ENCODE results near the gene PIGL.
"Not testable (repeated sequence)": the region's sequence is repeated elsewhere in the genome, so short reads cannot be mapped to it uniquely, and the experiment has no call there.

PIGL gene

GRCh38 chr17:16217002-16217635, at the start of gene PIGL:
TSS of gene PIGL (plus strand) at chr17:16217210. CDS start at chr17:16217227, 17 bp downstream.
- peak; percentile 93 for DNase-seq (ENCODE audit: low spot score)

DNA sequence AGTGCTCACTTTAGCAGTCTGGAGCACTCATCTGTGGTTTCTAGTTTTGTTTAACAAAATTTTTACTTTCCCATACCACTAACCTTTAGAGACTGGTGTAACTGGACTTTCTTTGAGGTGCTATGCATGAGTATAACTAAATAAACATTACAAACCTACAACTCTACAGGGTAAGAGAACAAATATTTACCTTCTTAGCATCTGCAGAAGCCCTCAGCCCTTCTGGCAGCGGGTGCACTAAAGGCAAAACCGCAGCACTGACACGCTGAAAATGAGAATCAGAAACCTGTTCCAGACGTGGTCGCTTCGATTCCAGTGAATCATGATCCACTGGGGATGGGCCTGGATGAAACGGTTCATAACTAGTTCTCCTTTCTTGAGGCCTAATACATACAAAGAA, 45.4 kb upstream of the PIGL start:
- no peak for DNase-seq (ENCODE audit: low spot score)

DNA sequence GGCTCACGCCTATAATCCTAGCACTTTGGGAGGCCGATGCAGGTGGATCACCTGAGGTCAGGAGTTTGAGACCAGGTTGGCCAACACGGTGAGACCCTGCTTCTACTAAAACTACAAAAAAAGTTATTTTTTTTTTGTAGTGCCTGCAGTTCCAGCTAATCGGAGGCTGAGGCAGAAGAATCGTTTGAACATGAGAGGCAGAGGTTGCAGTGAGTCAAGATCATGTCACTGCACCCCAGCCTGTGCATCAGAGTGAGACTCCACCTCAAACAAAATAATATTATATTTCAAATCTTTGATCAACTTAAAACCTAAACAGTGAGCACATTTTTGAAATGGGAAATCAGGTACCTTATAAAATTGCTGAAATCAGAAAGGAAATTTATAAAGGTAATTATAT, 38.2 kb upstream of the PIGL start:
- no peak for DNase-seq (ENCODE audit: low spot score)

GRCh38 chr17:16181581-16181980, 35.4 kb upstream of the PIGL start:
- DNase-seq (ENCODE audit: low spot score): no peak

- DNase-seq (ENCODE audit: low spot score): no peak
Observed at GRCh38 chr17:16187642-16188041, 29.4 kb upstream of the PIGL start.

- no peak for DNase-seq (ENCODE audit: low spot score)
Observed at GRCh38 chr17:16189791-16190348, 27.1 kb upstream of the PIGL start.

DNA sequence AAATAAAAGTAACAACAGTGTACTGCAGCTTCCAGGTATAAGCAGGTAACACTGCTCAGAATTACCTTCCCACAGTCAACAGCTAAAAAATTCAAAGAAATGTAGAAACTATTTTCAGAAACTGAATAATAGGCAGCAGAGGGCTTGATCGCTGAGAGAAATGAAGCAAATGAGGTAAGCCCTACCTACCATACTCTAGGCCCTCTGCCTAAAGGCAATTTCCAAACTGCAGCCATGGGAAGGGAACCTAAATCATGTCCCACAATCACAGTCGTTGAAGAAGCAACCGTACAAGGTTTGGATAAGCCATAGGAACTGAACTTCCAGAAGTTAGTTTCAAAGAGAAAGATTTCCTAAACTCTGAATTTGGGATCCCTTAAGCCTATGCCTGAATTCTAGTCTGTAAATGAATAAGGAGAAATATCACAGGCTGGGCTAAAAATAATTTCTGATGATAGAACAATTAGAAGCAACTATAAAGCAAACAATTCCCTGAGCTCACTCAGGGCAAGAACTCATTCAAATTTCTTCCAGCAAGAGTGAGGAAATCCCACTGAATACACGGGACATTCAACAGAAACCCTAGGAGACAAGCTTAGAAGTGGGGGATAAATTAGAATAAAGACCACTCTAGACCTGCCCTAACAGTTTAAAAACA, 26.2 kb upstream of the PIGL start:
- no peak for DNase-seq (ENCODE audit: low spot score)

DNA sequence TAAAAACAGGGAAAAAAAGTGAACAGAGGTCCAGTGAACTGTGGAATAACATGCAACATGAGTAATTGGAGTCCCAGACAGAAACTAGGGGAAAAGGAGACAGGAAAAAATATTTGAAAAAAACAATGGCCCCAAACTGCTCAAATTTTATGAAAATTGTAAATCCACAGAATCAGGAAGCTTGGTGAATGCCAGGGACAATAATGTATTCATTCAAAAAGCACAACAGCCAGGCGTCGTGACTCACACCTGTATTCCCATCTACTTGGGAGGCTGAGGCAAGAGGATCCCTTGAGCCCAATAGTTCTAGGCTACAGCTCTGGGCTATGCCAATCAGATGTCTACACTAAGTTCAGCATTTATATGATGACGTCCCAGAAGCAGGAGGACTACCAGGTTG, 25.4 kb upstream of the PIGL start:
- no peak for DNase-seq (ENCODE audit: low spot score)

DNA sequence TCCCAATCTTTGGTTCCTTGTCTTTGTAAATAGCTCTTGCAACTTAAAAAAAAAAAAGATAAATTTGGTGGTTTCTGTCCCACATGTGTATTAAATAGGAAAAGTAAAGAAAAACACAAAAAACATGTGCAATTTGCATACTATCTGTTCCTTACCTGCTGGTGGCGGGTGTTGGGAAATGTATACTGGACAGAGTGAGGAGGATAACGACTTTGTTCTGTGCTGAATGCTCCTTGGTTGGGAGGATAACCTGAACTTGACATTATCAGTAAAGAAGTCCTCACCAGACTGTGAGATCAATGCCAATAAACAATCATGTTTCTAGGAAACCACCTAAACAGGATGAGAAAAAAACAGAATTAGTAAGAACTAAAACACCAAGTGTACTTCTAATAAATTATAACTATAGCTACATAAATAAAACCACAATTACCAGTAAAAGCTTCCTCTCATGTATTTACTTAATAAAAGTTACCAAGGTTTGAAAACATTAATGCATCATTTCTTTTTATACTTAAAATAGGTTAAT, 22.6 kb upstream of the PIGL start:
- not testable (repeated sequence) for DNase-seq (ENCODE audit: low spot score)

DNA sequence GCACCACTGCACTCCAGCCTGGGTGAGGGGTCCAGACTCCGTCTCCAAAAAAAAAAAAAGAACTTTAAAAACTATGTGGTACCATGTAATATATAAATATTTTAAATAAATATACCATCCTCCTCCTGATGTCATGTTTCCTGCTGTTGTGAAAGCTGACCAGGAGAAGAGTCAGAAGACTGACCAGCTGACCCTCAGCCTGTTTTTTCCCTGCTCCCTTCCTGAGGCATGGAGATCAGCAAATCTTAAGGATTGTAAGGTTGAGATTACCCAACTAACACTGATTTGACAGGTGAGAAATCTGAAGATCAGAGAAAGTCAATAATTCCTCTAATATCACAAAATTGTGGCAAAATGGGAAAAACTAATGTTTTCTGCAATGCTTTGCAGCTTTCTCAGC, 19.7 kb upstream of the PIGL start:
- no peak for DNase-seq (ENCODE audit: low spot score)

GRCh38 chr17:16199093-16199492, 17.9 kb upstream of the PIGL start:
- DNase-seq (ENCODE audit: low spot score): no peak

DNA sequence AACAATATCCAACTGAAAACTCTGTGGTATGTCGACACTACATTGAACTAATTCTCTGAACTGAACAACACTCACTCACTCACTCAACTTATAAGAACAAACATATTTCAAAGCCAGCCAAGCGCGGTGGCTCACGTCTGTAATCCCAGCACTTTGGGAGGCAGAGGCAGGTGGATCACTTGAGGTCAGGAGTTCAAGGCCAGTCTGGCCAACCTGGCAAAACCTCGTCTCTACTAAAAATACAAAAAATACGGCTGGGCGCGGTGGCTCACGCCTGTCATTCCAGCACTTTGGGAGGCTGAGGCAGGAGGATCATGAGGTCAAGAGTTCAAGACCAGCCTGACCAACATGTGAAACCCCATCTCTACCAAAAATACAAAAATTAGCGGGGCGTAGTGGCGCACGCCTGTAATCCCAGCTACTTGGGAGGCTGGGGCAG, 15.3 kb upstream of the PIGL start:
- not testable (repeated sequence) for DNase-seq (ENCODE audit: low spot score)

- DNase-seq (ENCODE audit: low spot score): not testable (repeated sequence)
Observed at GRCh38 chr17:16202554-16203500, 14.2 kb upstream of the PIGL start.

- not testable (repeated sequence) for DNase-seq (ENCODE audit: low spot score)
Observed at GRCh38 chr17:16204763-16205162, 12.2 kb upstream of the PIGL start.

- DNase-seq (ENCODE audit: low spot score): no peak
Observed at GRCh38 chr17:16211590-16211989, 5.4 kb upstream of the PIGL start.

DNA sequence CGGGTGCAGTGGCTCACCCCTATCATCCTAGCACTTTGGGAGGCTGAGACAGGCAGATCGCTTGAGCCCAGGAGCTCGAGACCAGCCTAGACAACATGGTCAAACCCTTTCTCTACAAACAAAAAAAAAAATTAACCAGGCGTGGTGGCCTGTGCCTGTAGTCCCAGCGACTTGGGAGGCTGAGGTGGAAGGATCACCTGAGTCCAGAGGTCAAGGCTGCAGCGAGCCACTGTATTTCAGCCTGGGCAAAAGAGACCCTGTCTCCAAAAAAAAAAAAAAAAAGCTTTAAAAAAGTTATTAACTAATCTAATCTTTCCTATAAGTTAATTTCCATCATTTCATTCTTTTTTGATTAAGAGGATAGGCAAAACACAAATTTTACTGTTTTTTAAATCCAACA, 4.2 kb upstream of the PIGL start:
- DNase-seq (ENCODE audit: low spot score): no peak

DNA sequence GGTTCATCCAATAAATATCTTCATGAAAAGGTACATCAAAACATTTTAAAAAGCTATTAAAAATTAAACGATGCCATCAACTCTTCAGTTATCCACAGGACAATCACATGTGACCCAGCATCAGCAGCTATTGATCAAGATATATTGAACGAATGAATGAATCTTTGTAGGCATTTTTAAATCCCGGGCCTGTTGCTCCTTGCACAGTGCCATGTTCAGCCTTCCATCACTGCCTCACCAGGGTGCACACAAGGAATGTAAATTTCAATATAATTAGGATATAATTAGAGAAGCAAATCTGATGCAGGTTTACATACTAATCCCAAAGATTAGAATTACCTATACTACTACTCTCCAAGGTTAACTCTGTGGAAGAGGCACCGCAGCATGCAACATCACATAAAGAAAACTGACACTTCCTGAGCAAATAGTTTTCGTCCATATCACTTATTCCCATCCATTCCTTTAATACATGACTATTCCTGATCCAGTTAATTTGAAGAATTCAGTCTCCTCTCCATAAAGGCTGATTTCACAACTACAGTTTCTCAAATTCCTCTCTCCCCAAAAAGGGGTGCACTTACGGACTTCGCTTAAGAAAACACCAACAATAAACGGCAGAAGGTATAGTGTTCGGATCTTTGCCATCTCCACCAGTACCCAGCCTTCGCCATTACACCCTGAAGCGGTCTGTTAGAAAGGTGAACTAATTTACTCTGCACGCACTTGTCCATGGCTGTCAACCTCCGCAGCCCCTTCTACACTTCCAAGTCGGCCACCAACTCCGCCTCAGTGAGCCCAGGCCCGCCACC, 2.6 kb upstream of the PIGL start:
- DNase-seq (ENCODE audit: low spot score): no peak

- DNase-seq (ENCODE audit: low spot score): no peak
Observed at GRCh38 chr17:16215002-16215272, 2.1 kb upstream of the PIGL start.

DNA sequence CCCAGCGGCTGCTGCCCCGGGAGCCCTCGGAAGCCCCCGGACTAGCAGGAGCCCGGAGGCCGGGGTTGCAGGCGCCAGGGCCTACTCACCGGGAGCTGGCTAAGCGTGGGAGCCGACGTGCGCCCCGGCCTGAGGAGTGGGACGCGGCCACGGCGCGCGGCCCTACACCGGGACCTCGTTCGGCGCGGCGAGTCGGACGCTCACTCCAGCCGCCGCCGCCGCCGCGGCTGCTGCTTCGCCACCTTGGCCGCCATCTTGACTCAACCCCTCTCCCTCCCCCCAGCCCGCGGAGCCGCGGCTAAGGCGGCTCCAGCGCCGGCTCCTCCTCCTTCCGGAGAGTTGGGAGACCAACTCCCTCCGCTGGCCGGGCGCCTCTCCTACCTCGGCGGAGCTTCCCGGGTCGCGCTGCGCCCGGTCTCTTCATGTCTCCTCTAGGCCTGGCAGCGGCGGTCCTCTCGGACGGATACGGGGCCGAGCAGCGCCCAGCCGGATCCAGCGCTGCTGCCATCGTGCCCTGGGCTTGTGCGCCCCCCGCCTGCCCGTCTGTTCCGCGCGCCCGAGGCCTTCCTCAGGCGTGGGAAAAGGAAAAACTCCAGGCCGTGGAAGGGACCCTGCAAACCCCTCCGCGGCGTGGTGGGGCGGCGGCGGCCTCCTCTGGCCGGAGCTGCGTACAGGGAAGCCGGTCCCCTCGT, 1.6 kb upstream of the PIGL start, which contains the start of gene NCOR1:
Gene NCOR1 (minus strand): TSS at position 262 of the 692 bp plus-strand sequence. CDS start 20,965 bp downstream, outside the sequence.
- peak; percentile 93 for DNase-seq (ENCODE audit: low spot score)

DNA sequence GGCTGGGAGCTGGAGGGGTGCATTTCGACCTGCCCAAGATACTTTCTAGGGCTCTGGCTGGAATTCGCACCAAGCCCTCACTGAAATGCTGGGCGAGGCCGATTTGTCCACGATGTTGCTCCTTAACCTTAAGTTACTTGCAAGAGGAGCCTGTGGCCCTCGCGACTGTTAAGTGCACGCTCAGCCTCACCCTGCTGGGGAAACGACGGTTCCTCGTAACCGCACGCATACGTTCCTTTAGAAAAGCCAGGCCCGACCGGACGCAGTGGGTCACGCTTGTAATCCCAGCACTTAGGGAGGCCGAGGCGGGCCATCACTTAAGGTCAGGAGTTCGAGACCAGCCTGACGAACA, 1.1 kb upstream of the PIGL start:
- no peak for DNase-seq (ENCODE audit: low spot score)

Measured in LoVo (cell line).